ENCODE data around the gene PCDHGA11.

- no peak for TF ChIP-seq GATA2 (IDR thresholded peaks at IDR 0.05; ENCODE audit: low read depth, low read length)
- no peak for TF ChIP-seq GATA3 (IDR thresholded peaks at IDR 0.05; ENCODE audit: low read depth, low read length)
Observed at GRCh38 chr5:141440341-141440740, 19.5 kb downstream of the PCDHGA11 start.
